B cell (primary cell): ENCODE measurements around the gene COL1A1. TPM values are rescaled to one million over a fixed set of nuclear protein-coding genes. Genes with fewer than 3 reads are reported as not detected.

Experiments used
- ATAC-seq: fragments of 200-7000 bp; cut with Tn5 transposase; one replicate; pipeline ENCODE4 v1.10.0; 2021; ENCODE audit warnings: low read depth, mild to moderate bottlenecking, moderate number of reproducible peaks, moderate library complexity
- CTCF ChIA-PET: fragments of 350-600 bp; sonication (Branson Sonifier 250); formaldehyde crosslinking; loops from one replicate; lab custom pipeline; 2021; ENCODE audit warnings: antibody characterized with exemption, inconsistent platforms; lab: Charles Lee
- POLR2A ChIA-PET: fragments of 350-600 bp; sonication (Branson Sonifier 250); formaldehyde crosslinking; loops from one replicate; lab custom pipeline; 2021; ENCODE audit warnings: antibody characterized with exemption; lab: Charles Lee
- DNase-seq: peaks from one replicate; pipeline ENCODE4 v3.0.0; 2013
- H2AFZ ChIP-seq: 2 replicates; pipeline ENCODE4 v1.6.1; 2012; ENCODE audit warnings: mild to moderate bottlenecking, low read depth, low read length; ENCODE audit not compliant: insufficient read depth, poor library complexity, severe bottlenecking
- H3K27ac ChIP-seq, 2 donors: 1 replicate in 1 of 2; 2 replicates in 1 of 2; pipeline ENCODE4 v1.5.1; 2012 to 2013; ENCODE audit warnings: low read length in 2 of 2, mild to moderate bottlenecking in 2 of 2, moderate library complexity in 1 of 2
- H3K27me3 ChIP-seq, 4 experiments: fragments of 200-600 bp in 1 of 4; sonication (generic) in 1 of 4; replicated peaks in 1 of 4; 1 replicate in 2 of 4; 2 replicates in 2 of 4; pipeline versions ENCODE4 v1.6.1 to v1.7.0; 2013 to 2016; ENCODE audit warnings: low read length in 3 of 4, mild to moderate bottlenecking in 2 of 4, mixed read lengths in 1 of 4, moderate library complexity in 1 of 4; ENCODE audit not compliant: insufficient read depth in 4 of 4, control insufficient read depth in 3 of 4; ENCODE audit errors: control extremely low read depth in 1 of 4
- H3K36me3 ChIP-seq, 2 experiments: replicated peaks in 1 of 2; 1 replicate in 1 of 2; 2 replicates in 1 of 2; pipeline versions ENCODE4 v1.6.1 to v1.7.1; 2013; ENCODE audit warnings: low read length in 1 of 2; ENCODE audit not compliant: insufficient read depth in 2 of 2, control insufficient read depth in 1 of 2; ENCODE audit errors: control extremely low read depth in 1 of 2, extremely low read depth in 1 of 2
- H3K4me1 ChIP-seq, 2 donors: fragments of 200-600 bp in 1 of 2; sonication (generic) in 1 of 2; 1 replicate in 1 of 2; 2 replicates in 1 of 2; pipeline versions ENCODE4 v1.5.1 to v1.6.1; 2013 to 2017; ENCODE audit warnings: low read length in 2 of 2; ENCODE audit not compliant: control insufficient read depth in 2 of 2, insufficient read depth in 2 of 2
- H3K4me2 ChIP-seq: replicated peaks from 2 replicates; pipeline ENCODE3; 2012; ENCODE audit warnings: mild to moderate bottlenecking, low read depth, low read length; ENCODE audit not compliant: poor library complexity, severe bottlenecking
- H3K4me3 ChIP-seq, 5 experiments: fragments of 200-600 bp in 1 of 5; sonication (generic) in 1 of 5; 1 replicate in 3 of 5; 2 replicates in 2 of 5; pipeline versions ENCODE4 v1.5.1 to v1.7.0; 2011 to 2016; ENCODE audit warnings: low read length in 4 of 5, mild to moderate bottlenecking in 4 of 5, low read depth in 2 of 5, control low read depth in 1 of 5, moderate library complexity in 1 of 5; ENCODE audit not compliant: insufficient read depth in 1 of 5; ENCODE audit errors: control extremely low read depth in 1 of 5, extremely low read depth in 1 of 5
- H3K79me2 ChIP-seq: fragments of 200-600 bp; sonication (generic); one replicate; pipeline ENCODE4 v1.6.0; 2016; ENCODE audit warnings: low read length; ENCODE audit not compliant: control insufficient read depth, insufficient read depth
- H3K9ac ChIP-seq: fragments of 200-600 bp; sonication (generic); 2 replicates; pipeline ENCODE4 v1.6.1; 2017; ENCODE audit warnings: mild to moderate bottlenecking, low read length, moderate library complexity
- H3K9me3 ChIP-seq, 3 donors: one replicate each; pipeline versions ENCODE4 v1.6.1 to v1.7.1; 2013; ENCODE audit warnings: low read length in 2 of 3; ENCODE audit not compliant: control insufficient read depth in 2 of 3, insufficient read depth in 1 of 3; ENCODE audit errors: control extremely low read depth in 1 of 3
- H4K20me1 ChIP-seq: 2 replicates; pipeline ENCODE4 v1.6.0; 2012; ENCODE audit warnings: mild to moderate bottlenecking, low read length; ENCODE audit not compliant: insufficient read depth, control insufficient read depth, poor library complexity, severe bottlenecking
- H3K27ac Mint-ChIP-seq: one replicate; pipeline ENCODE4 v1.8.0; 2021; ENCODE audit warnings: mixed read lengths
- H3K27me3 Mint-ChIP-seq: one replicate; pipeline ENCODE4 v1.8.0; 2021; ENCODE audit warnings: mixed read lengths
- H3K4me1 Mint-ChIP-seq: one replicate; pipeline ENCODE4 v1.8.0; 2021; ENCODE audit warnings: mixed read lengths
- H3K4me3 Mint-ChIP-seq: one replicate; pipeline ENCODE4 v1.8.0; 2021; ENCODE audit warnings: mixed read lengths
- H3K9me3 Mint-ChIP-seq: one replicate; pipeline ENCODE4 v1.8.0; 2022; ENCODE audit warnings: mixed read lengths; ENCODE audit not compliant: insufficient read depth
- CTCF ChIP-seq: fragments of 200-600 bp; IDR thresholded peaks from one replicate; pipeline ENCODE4 v1.8.0; 2022; ENCODE audit warnings: antibody characterized with exemption, mild to moderate bottlenecking
- EZH2 ChIP-seq: IDR thresholded peaks from 2 replicates; pipeline ENCODE4 v1.6.1; 2012; ENCODE audit warnings: borderline replicate concordance, low read depth, mild to moderate bottlenecking, moderate library complexity, low read length; ENCODE audit not compliant: insufficient read depth, poor library complexity, severe bottlenecking
- WGBS: methylation state at CpG from one replicate; pipeline ENCODE4 v1.1.5; 2013; ENCODE audit warnings: missing lambda C conversion rate; ENCODE audit not compliant: insufficient coverage; 5-methylcytosine and 5-hydroxymethylcytosine counted together
- intact Hi-C: fragments of 100-400 bp; cut with micrococcal nuclease; formaldehyde crosslinking; loops from one replicate; pipeline ENCODE4 v1.10.0; 2022
- polyA plus RNA-seq: library from polyadenylated mRNA; depleted of rRNA; stranded (reverse); fragments of >200 nt; gene quantifications from 2 replicates; pipeline ENCODE4 v1.2.3, GENCODE V29; 2012
- total RNA-seq, 2 donors: library from RNA; stranded (reverse); fragments of 120-200 nt in 1 of 2; gene quantifications; 1 replicate in 1 of 2; 2 replicates in 1 of 2; pipeline versions ENCODE4 v1.2.3 to v1.2.4, GENCODE V29; 2013 to 2022

COL1A1 gene
- total and polyA plus RNA-seq, 2 donors (not counting 1 experiment from before 2014, with no cell fraction given), result 0.66 to 9.1 TPM

GRCh38 chr17:50144845-50145531 lies 56.4 kb downstream of the COL1A1 start:
- Histone ChIP-seq H3K36me3 (peaks cover 0 to 63% of the 10 kb centered on the region in 2 experiments), H3K27me3 (no peaks in the 10 kb centered on the region), H3K4me1 (peaks cover 69 to 79% of the 10 kb centered on the region in 2 donors), H3K4me2 (peak overlapping the region; percentile 92), H4K20me1 (peaks cover 95% of the 10 kb centered on the region), H3K79me2 (peaks cover 92% of the 10 kb centered on the region), H3K9ac (peak overlapping the region; percentile 95), H2AFZ (no peak overlapping the region), H3K4me3 (peak overlapping the region in 3 of 5 experiments; percentile 82 to 97 (median 85)), H3K9me3 (no peaks in the 10 kb centered on the region), H3K27ac (peak overlapping the region; percentile 31 to 94)
- ChIA-PET CTCF (interaction anchor here (1.1 to 5.1 kb wide), 8 partner anchors 10 to 51 kb away, joined by 4 to 59 read pairs (median 6); no protein-coding TSS in a partner anchor), POLR2A (interaction anchor here (0.8 to 1.4 kb wide), 2 partner anchors 13 to 50 kb away, joined by 3 read pairs; partner anchors contain the start of gene PDK2)
- no peaks in the 10 kb centered on the region for H3K9me3 Mint-ChIP-seq
- peak overlapping the region; percentile 100 for H3K4me3 Mint-ChIP-seq
- no peak for ATAC-seq
- peak overlapping the region; percentile 98 for H3K27ac Mint-ChIP-seq
- DNase-seq, result no peak
- WGBS, result 77% methylated on average over 16 of the region's 16 CpGs
- peaks cover 81% of the 10 kb centered on the region for H3K4me1 Mint-ChIP-seq
- TF ChIP-seq EZH2 (no peak), CTCF (no peak)
- H3K27me3 Mint-ChIP-seq, result no peaks in the 10 kb centered on the region
- intact Hi-C loops, result no loop called here

- H3K9me3 ChIP-seq, result no peaks in the 10 kb centered on the region
- peaks cover 0 to 70% of the 10 kb centered on the region in 2 experiments for H3K36me3 ChIP-seq
- Mint-ChIP-seq H3K27ac (peak overlapping the region; percentile 98), H3K4me3 (peak overlapping the region; percentile 100), H3K4me1 (peaks cover 84% of the 10 kb centered on the region), H3K27me3 (no peaks in the 10 kb centered on the region), H3K9me3 (no peaks in the 10 kb centered on the region)
- peak overlapping the region; percentile 21 for H3K9ac ChIP-seq
- H2AFZ ChIP-seq, result no peak overlapping the region
- H3K27me3 ChIP-seq, result no peaks in the 10 kb centered on the region
- H3K79me2 ChIP-seq, result peaks cover 85% of the 10 kb centered on the region
- peaks cover 97% of the 10 kb centered on the region for H4K20me1 ChIP-seq
- no peak for ATAC-seq
- CTCF ChIA-PET, result interaction anchor here (1.1 to 5.1 kb wide), 4 partner anchors 11 to 50 kb away, joined by 5 to 59 read pairs (median 8); no protein-coding TSS in a partner anchor
- H3K4me3 ChIP-seq, result peak overlapping the region in 1 of 5 experiments; percentile 5
- H3K27ac ChIP-seq, result peak overlapping the region; percentile 31 to 94
- POLR2A ChIA-PET, result interaction anchor here (0.6 to 1.4 kb wide), 3 partner anchors 8 to 50 kb away, joined by 3 read pairs; partner anchors contain the start of gene PDK2
- H3K4me2 ChIP-seq, result peak overlapping the region; percentile 92
- no peak for TF ChIP-seq CTCF
- 65% methylated on average over 4 of the region's 6 CpGs for WGBS
- H3K4me1 ChIP-seq, result peaks cover 70 to 85% of the 10 kb centered on the region in 2 donors
- no peak for DNase-seq
- intact Hi-C loops, result no loop called here
Observed at GRCh38 chr17:50144355-50144754, 57.1 kb downstream of the COL1A1 start.
